ACHN (cell line): ENCODE measurements around the gene NACA2.
"Not testable (repeated sequence)": the region's sequence is repeated elsewhere in the genome, so short reads cannot be mapped to it uniquely, and the experiment has no call there.

ENCODE experiments used
- DNase-seq: peaks from one replicate; pipeline ENCODE4 v3.0.0-alpha.2; 2015
- in situ Hi-C: cut with HindIII; loops from 2 replicates; pipeline ENCODE4 v1.10.0; 2017; ENCODE audit warnings: low sequenced_read_pairs, low pct_ligation_motif_present, low pct_unique_long_range_greater_than_20kb

The NACA2 gene

GRCh38 chr17:61611323-61611722, 20.3 kb upstream of the NACA2 start:
- in situ Hi-C loops: no loop called here
- no peak for DNase-seq

- in situ Hi-C loops: no loop called here
- DNase-seq: no peak
Observed at GRCh38 chr17:61605692-61606091, 14.7 kb upstream of the NACA2 start.

GRCh38 chr17:61601297-61601696, 10.3 kb upstream of the NACA2 start:
- in situ Hi-C loops: no loop called here
- DNase-seq: no peak

DNA sequence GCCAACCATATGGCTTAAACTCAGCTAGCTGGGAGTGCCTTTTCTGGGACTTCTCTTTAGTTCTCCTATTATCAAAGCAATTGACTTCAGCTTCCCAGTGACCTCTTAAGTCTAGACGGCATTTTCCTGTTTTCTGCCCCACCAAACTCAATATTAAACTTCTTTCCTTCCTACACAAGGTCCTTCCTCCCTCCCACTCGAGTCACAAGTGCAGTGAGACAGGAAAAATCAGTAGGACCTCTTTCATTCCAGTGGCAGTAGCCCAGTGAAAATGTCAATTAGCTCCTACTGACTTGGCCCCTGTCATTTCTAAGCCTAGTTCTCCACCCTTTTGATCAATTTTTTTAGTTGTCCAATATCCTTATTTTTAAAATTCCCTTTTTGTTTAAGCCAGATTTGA, 9.6 kb upstream of the NACA2 start:
- DNase-seq: no peak
- in situ Hi-C loops: no loop called here

DNA sequence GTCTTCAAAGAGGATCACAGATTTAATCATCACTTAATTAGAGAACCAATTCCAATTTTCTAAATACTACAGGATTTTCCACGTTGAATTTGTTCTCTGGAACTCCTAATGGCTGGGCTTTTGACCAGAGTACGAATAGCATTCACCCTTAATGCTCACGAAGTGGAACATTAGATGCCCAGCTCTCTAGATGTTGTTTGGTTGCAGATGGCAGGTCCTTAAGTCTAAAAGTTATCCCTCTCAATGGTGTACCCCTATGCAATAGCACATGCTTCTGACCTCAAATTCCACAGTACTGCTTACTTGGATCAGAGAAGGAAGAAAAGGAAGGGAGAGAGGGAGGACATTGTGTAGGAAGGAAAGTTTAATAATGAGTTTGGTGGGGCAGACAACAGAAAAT, 8.6 kb upstream of the NACA2 start:
- in situ Hi-C loops: no loop called here
- no peak for DNase-seq

DNA sequence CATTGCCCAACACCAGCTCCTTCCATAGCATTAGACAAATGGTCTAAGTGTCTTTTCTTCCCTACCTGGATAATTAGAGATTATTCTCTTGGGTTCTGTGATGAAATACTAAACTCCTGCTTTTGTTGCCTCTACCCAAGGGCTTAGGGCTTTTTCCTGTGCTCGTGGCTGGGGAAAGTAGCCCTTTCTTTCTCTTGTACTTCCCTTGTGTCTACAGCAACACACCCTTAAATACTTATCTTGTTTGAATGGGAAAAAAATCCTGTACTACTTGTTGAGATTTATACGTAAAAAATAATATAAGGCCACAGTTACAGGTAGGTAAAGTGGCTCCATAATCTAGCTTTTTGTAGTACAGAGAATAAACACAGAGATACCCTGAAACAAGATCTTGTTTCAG, 7.0 kb upstream of the NACA2 start:
- DNase-seq: no peak
- in situ Hi-C loops: no loop called here

DNA sequence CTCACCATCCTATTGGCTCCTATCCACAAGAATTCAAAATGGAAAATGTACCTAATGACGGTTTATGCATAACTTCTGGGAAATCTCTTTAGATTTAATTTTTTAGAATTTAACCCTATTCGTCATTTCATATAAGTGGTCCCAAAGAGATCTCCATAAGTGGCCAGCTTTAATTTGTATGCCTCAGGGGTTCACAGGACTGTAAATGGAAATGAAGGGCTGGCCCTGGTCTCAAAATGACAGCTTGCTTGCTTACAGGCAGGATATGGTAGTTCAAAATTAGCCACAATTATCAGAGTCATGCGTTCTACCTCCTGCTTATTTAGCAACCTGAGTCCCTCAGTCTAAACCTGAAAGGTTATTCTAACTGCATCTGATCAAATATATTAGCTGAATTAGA, 6.6 kb upstream of the NACA2 start:
- in situ Hi-C loops: no loop called here
- DNase-seq: no peak

DNA sequence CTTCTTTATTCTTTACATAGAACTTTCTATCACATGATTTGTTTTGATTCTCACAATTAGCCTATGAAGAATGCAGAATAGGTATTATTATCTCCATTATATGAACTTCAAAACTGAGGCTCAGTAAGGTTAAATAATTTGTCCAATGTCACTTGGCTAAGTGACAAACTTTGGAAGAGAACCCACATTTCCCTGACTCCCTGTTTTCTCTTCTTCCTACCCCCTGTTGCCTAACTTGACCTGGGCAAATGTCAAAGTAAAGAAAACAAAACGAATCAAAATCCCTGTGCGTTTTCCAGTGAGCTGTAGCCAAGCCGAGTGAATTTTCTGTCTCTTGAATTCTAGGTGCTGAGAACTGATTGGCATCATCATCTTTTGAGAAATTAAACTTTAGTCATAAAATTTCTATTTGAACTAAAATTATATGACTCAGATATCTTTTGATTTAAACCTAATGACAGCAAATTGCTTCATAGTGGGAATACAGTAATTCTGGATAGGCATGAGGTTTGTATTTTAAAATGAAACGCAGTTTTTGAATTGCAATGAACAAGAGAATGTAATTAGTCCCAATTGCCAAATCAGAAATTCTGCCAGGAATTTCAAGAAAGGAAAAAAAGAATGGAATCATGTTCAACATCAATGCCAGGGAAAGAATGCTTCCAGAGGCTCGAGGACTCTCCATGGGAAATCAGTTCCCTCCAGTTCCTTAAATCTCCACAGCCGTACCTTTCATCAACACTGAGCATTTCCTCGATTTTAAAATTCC, 4.6 kb upstream of the NACA2 start:
- in situ Hi-C loops: no loop called here
- DNase-seq: no peak

DNA sequence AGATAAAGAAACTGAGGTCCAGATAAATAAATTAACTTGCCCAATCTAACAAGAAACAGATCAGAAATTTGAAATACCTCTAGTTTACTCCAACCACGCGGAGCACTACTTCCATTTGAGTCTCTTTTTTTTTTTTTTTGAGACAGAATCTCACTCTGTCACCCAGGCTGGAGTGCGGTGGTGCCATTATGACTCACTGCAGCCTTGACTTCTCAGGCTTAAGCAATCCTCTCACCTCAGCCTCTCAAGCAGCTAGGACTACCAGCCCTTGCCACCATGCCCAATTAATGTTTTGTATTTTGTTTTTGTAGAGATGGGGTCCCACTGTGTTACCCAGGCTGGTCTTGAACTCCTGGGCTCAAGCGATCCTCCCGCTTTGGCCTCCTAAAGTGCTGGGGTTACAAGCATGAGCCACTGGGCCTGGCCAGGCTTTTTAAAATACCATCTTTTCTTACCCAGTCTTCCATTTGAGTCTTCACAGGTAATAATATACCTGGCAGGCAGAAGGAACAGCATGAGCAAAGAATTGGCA, 3.3 kb upstream of the NACA2 start:
- in situ Hi-C loops: no loop called here
- DNase-seq: no peak

DNA sequence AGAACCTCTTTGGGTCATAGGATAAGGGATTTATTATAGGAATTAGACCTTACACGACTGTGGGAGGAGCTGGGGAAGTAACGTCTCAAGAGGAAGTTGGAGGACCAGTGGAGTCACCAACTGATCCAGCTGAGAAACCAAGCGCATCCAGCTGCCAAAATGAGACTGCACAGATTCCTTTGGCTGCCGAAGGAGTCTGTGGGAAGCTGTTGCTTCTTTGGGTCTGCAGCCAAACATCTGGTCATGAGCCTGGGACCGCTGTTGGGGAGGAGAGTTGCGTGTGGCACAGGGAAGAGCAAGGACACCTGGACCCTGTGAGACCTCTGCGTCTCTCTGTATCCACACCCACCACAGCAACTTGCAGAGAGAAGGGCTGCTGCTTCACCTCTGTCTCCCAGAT, 2.4 kb upstream of the NACA2 start:
- peak; percentile 20 for DNase-seq
- in situ Hi-C loops: no loop called here

DNA sequence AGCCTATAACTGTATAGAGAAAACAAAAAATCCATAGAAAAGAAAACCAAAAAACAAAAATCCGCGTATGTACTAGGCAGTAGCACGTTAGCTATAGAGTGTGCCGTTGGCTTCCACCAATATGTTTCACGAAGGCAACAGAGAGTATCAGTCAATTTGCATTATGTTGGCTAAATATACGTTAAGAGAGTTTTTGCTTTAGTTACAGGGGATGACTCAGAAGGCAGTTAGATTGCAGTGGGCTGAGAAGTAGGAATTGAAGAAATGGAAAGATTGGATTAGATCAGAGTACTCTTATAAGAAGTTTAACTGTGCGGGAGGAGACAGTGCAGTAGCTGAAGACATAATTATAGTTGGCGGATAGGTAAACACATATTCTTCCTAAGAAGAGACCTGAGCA, 911 bp upstream of the NACA2 start:
- in situ Hi-C loops: no loop called here

GRCh38 chr17:61589990-61590389, 1.0 kb downstream of the NACA2 start:
- DNase-seq: no peak
- in situ Hi-C loops: no loop called here

More for the DNA sequence above, 911 bp upstream of the NACA2 start:
- DNase-seq: no peak

GRCh38 chr17:61587807-61588660, 3.0 kb downstream of the NACA2 start:
- no peak for DNase-seq
- in situ Hi-C loops: no loop called here

GRCh38 chr17:61587242-61587641, 3.8 kb downstream of the NACA2 start:
- no peak for DNase-seq
- in situ Hi-C loops: no loop called here

DNA sequence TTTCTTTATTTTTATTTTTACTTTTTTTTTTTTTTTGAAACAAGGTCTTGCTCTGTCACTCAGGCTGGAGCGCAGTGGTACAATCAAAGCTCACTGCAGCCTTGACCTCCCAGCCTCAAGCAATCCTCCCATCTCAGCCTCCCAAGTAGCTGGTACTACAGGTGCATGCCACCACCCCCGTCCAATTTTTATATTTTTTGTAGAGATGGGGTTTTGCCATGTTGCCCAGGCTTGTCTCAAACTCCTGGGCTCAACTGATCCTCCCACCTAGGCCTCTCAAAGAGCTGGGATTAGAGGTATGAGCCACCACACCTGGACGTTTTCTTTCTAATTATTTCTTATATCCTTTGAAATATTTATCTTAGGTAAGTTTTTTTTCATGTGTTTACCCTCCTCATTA, 4.4 kb downstream of the NACA2 start:
- in situ Hi-C loops, DNase-seq: not testable (repeated sequence)

DNA sequence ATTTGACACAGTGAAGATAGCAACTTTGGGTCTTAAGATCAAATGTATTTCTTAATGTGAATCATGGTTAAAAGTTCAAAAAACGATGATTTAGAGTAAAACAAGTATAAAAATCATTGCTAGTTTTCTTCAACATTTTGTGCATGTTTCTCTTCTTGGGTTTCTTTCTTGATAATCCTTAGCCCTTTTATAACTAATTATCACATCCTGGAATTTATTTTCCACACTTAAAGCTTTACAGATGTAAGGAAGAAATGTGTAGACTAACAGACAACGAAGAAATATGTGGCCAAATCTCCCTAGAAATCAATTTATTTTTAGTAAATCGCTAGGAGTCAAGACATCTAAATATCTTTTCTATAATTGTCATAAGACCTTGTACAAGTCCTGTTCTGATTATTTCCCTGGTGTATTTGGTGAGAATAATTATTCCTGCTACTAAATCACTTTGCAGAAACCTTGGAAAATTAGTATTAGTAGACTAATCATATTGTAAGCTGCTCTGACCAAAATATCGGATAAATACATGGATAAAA, 4.9 kb downstream of the NACA2 start:
- DNase-seq: no peak
- in situ Hi-C loops: no loop called here

DNA sequence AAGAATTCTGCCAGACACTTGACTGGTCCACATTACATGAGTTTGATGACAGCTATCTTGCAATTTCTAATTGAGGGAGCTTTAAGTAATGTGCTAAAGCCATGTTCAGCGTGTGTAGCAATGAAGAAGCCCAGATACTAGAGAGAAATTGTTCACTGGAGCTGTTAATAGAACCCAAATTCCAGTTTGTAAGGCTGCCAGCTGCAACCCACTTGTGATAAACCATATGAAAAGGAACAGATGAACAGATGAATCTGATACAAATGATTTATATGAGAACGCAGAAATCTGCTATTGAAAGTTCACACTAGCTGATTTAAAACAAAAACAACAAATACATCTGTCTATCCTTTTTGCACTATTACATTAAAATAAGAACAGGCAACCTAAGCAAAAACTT, 6.2 kb downstream of the NACA2 start:
- no peak for DNase-seq
- in situ Hi-C loops: no loop called here

GRCh38 chr17:61584266-61584665, 6.8 kb downstream of the NACA2 start:
- in situ Hi-C loops: no loop called here
- DNase-seq: no peak

DNA sequence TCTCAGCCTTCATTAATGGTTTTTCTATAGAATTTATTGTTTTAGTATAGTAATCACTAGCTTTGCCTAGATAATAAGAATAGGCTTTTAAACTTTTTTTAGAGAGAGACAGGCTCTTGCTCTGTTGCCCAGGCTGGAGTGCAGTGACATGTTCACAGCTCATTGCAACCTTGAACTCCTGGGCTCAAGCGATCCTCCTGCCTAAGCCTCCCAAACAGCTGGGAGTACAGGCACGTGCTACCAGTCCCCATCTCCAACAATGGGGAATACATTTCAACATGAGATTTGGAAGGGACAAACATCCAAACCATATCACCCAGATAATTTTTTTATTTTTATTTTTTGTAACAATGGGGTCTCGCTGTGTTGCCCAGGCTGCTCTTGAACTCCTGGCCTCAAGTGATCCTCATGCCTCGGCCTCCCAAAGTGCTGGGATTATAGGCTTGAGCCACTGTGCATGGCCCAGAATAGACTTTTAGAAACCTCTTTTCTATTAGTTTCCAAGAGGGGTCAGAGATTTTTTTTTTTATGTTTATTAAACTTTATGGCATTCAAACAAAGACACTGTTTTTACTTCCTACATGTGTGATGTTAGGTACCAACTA, 7.3 kb downstream of the NACA2 start:
- DNase-seq: no peak
- in situ Hi-C loops: no loop called here
